HG03442 (cell line): Measurements from ENCODE around the gene CKAP2.
"Not testable (repeated sequence)": the region's sequence is repeated elsewhere in the genome, so short reads cannot be mapped to it uniquely, and the experiment has no call there.

ENCODE experiments used
- ATAC-seq: cut with Tn5 transposase; IDR thresholded peaks from one replicate; pipeline ENCODE4 v1.9.1; 2021; ENCODE audit warnings: mild to moderate bottlenecking, moderate library complexity; ENCODE audit not compliant: unreplicated experiment

Gene CKAP2, protein sequence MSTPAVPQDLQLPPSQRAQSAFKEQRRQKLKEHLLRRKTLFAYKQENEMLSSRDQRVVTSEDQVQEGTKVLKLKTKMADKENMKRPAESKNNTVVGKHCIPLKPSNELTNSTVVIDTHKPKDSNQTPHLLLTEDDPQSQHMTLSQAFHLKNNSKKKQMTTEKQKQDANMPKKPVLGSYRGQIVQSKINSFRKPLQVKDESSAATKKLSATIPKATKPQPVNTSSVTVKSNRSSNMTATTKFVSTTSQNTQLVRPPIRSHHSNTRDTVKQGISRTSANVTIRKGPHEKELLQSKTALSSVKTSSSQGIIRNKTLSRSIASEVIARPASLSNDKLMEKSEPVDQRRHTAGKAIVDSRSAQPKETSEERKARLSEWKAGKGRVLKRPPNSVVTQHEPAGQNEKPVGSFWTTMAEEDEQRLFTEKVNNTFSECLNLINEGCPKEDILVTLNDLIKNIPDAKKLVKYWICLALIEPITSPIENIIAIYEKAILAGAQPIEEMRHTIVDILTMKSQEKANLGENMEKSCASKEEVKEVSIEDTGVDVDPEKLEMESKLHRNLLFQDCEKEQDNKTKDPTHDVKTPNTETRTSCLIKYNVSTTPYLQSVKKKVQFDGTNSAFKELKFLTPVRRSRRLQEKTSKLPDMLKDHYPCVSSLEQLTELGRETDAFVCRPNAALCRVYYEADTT

GRCh38 chr13:52454820-52455676 lies at the start of gene CKAP2:
TSS of gene CKAP2 (plus strand) at chr13:52455478. CDS start at chr13:52455557, 79 bp downstream.
- ATAC-seq, result peak; percentile 67

GRCh38 chr13:52405767-52406494 lies 49.3 kb upstream of the CKAP2 start, which contains the start of gene THSD1:
TSS of gene THSD1 (minus strand) at chr13:52406172. CDS start at chr13:52402600, 3,572 bp downstream.
- no peak for ATAC-seq

DNA sequence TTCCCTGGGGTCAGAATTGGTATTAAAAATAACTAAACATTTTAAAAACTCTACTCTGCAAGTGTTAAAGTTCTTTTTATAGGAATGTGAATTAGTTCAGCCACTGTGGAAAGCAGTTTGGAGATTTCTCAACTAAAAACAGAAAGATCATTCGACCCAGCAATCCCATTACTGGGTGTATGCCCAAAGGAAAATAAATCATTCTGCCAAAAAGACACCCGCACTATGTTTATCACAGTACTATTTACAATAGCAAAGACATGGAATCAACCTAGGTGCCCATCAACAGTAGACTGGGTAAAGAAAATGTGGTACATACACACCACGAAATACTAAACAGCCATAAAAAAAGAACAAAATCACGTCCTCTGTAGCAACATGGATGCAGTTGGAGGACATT lies 48.6 kb upstream of the CKAP2 start:
- ATAC-seq, result no peak

GRCh38 chr13:52407436-52407835 lies 47.8 kb upstream of the CKAP2 start:
- not testable (repeated sequence) for ATAC-seq

DNA sequence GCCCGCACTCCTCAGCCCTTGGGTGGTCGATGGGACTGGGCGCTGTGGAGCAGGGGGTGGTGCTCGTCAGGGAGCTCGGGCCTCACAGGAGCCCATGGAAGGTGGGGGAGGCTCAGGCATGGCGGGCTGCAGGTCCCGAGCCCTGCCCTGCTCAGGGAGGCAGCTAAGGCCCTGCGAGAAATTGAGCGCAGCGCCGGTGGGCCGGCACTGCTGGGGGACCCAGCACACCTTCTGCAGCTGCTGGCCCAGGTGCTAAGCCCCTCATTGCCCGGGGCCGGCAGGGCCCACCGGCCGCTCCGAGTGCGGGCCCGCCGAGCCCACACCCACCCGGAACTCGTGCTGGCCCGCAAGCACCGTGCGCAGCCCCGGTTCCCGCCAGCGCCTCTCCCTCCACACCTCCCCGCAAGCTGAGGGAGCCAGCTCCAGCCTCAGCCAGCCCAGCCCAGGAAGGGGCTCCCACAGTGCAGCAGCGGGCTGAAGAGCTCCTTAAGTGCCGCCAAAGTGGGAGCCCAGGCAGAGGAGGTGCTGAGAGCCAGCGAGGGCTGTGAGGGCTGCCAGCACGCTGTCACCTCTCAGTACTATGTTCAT lies 47.1 kb upstream of the CKAP2 start:
- not testable (repeated sequence) for ATAC-seq

GRCh38 chr13:52411629-52412028 lies 43.6 kb upstream of the CKAP2 start:
- peak; percentile 90 for ATAC-seq

- ATAC-seq, result no peak
These were observed 43.1 kb upstream of the CKAP2 start for GRCh38 chr13:52412128-52412527.

- no peak for ATAC-seq
These were observed 41.2 kb upstream of the CKAP2 start for GRCh38 chr13:52414051-52414450.

GRCh38 chr13:52414963-52415362 lies 40.3 kb upstream of the CKAP2 start:
- no peak for ATAC-seq

DNA sequence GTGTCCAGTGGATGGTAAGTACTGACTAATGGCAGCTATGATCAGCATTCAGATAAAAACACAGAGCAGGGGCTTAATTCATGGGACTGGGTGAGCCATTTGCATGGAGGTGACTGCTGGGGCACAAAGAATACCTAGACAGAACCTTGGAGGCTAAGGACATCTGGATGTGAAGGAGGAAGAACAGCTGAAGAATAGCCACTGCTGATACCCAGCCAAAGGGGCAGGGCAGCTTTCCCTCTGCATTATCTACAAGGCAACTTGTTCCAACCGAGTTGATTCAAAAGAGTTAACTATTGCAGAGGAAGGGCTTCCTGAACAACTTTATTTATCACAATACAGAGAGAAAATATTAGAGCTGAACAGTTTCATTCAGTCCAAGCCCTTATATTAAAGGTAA lies 36.2 kb upstream of the CKAP2 start:
- ATAC-seq, result no peak

GRCh38 chr13:52421216-52421615 lies 34.1 kb upstream of the CKAP2 start:
- ATAC-seq, result no peak

- ATAC-seq, result no peak
These were observed 27.0 kb upstream of the CKAP2 start for GRCh38 chr13:52428295-52428694.

- no peak for ATAC-seq
These were observed 22.8 kb upstream of the CKAP2 start for GRCh38 chr13:52432456-52432855.

GRCh38 chr13:52446265-52446664 lies 9.0 kb upstream of the CKAP2 start:
- no peak for ATAC-seq

GRCh38 chr13:52447354-52447753 lies 7.9 kb upstream of the CKAP2 start:
- no peak for ATAC-seq

GRCh38 chr13:52447815-52448552 lies 7.3 kb upstream of the CKAP2 start:
- no peak for ATAC-seq

- ATAC-seq, result no peak
These were observed 5.8 kb upstream of the CKAP2 start for GRCh38 chr13:52449331-52450011.

DNA sequence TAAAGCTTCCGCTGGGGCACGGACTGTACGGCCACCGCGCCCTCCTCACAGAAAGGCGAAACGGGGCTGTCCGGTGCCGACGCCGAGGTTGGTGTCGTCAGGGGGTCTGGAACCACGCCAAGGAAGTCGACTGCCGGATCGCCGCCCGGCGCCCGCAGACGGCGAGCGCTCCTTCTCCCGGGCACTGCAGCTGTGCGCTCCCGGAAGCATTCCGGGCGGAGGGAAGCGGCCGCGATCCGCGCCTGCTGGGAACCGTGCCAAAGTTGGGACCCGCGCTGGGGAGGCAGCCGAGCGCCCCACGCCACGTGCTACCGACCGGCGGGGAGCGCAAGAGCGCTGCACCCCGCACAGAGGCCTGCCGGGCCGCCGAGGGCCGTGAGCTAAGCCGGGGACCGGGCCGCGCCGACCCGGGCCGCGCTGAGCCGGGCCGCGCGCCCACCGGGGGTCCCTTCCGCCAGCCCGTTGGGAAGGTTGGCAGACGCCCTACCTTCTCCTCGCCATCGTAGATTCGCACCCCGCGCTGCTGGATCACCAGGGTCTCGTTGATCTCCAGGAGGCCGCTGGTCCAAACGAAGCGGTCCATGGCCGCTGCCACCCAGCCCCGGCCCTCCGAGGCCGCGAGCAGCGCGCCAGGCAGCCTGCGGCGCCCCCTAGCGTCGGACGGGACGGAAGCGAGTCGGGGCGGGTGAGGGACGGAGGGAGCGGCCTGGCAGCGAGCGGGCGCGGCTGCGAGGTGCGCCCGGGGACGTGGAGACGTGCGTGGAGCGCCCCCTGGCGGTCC lies 5.1 kb upstream of the CKAP2 start, which contains the start of gene VPS36:
TSS of gene VPS36 (minus strand) at position 623 of the 781 bp plus-strand sequence. CDS start at position 583, 40 bp downstream.
- peak; percentile 68 for ATAC-seq
